Esophagus (tissue), 2 donors: ENCODE measurements around the gene ACKR3. TPM values are rescaled to one million over a fixed set of nuclear protein-coding genes. Genes with fewer than 3 reads are reported as not detected.
A peak's percentile ranks its signal among the peaks of the same experiment; 100 is the strongest.

Experiments
- H3K27ac ChIP-seq, 2 donors: one replicate each; pipeline ENCODE4 v1.5.1; 2013; ENCODE audit warnings: low read depth in 2 of 2, mild to moderate bottlenecking in 2 of 2, inconsistent platforms in 1 of 2, low read length in 1 of 2, moderate library complexity in 1 of 2
- H3K27me3 ChIP-seq, 2 donors: one replicate each; pipeline ENCODE4 v1.6.1; 2013; ENCODE audit warnings: low read length in 2 of 2, control low read depth in 1 of 2, mild to moderate bottlenecking in 1 of 2; ENCODE audit not compliant: insufficient read depth in 2 of 2, control insufficient read depth in 1 of 2
- H3K36me3 ChIP-seq, 2 donors: one replicate each; pipeline ENCODE4 v1.6.1; 2013; ENCODE audit warnings: low read length in 1 of 2; ENCODE audit not compliant: control insufficient read depth in 2 of 2, insufficient read depth in 2 of 2
- H3K4me1 ChIP-seq, 2 donors: one replicate each; pipeline ENCODE4 v1.6.1; 2013; ENCODE audit warnings: low read length in 1 of 2; ENCODE audit not compliant: control insufficient read depth in 2 of 2, insufficient read depth in 2 of 2
- H3K4me3 ChIP-seq, 2 donors: one replicate each; pipeline ENCODE4 v1.5.1; 2013; ENCODE audit warnings: low read length in 2 of 2, mild to moderate bottlenecking in 2 of 2, low read depth in 1 of 2, moderate library complexity in 1 of 2
- H3K9me3 ChIP-seq, 2 donors: one replicate each; pipeline ENCODE4 v1.6.1; 2013; ENCODE audit warnings: mild to moderate bottlenecking in 2 of 2, low read depth in 1 of 2, low read length in 1 of 2, moderate library complexity in 1 of 2; ENCODE audit not compliant: control insufficient read depth in 2 of 2, insufficient read depth in 1 of 2
- WGBS, 2 donors: extraction: QIAGEN DNeasy Blood & Tissue Kit; methylation state at CpG; one replicate each; pipeline ENCODE4 v1.1.7; 2013; 5-methylcytosine and 5-hydroxymethylcytosine counted together
- polyA plus RNA-seq, 2 donors: library from polyadenylated mRNA; stranded (reverse); fragments of 200-250 nt; gene quantifications; one replicate each; pipeline ENCODE4 v1.2.3, GENCODE V29; 2013
- donor health status: healthy with polysubstance abuse.
- donor health status: Bipolar disorder and iron deficiency.

Gene ACKR3
- polyA plus RNA-seq, 2 donors: 7.3 to 20.6 TPM

- H3K4me3 ChIP-seq: no peak overlapping the region
- H3K36me3 ChIP-seq: no peaks in the 10 kb centered on the region
- H3K27ac ChIP-seq: no peak overlapping the region
- H3K27me3 ChIP-seq: no peaks in the 10 kb centered on the region
- no peaks in the 10 kb centered on the region for H3K4me1 ChIP-seq
- WGBS, 2 donors: 92 to 96% methylated on average over 17 of the region's 17 CpGs
- H3K9me3 ChIP-seq: peaks cover 0 to 2% of the 10 kb centered on the region in 2 donors
Measured at GRCh38 chr2:236565879-236566402, 3.7 kb upstream of the ACKR3 start.

- H3K27ac ChIP-seq: no peak overlapping the region
- H3K9me3 ChIP-seq: peaks cover 0 to 2% of the 10 kb centered on the region in 2 donors
- no peaks in the 10 kb centered on the region for H3K4me1 ChIP-seq
- no peaks in the 10 kb centered on the region for H3K36me3 ChIP-seq
- H3K27me3 ChIP-seq: no peaks in the 10 kb centered on the region
- 85 to 91% methylated on average over 6 of the region's 6 CpGs for WGBS, 2 donors
- H3K4me3 ChIP-seq: no peak overlapping the region
Measured at GRCh38 chr2:236566596-236566995, 3.0 kb upstream of the ACKR3 start.

DNA sequence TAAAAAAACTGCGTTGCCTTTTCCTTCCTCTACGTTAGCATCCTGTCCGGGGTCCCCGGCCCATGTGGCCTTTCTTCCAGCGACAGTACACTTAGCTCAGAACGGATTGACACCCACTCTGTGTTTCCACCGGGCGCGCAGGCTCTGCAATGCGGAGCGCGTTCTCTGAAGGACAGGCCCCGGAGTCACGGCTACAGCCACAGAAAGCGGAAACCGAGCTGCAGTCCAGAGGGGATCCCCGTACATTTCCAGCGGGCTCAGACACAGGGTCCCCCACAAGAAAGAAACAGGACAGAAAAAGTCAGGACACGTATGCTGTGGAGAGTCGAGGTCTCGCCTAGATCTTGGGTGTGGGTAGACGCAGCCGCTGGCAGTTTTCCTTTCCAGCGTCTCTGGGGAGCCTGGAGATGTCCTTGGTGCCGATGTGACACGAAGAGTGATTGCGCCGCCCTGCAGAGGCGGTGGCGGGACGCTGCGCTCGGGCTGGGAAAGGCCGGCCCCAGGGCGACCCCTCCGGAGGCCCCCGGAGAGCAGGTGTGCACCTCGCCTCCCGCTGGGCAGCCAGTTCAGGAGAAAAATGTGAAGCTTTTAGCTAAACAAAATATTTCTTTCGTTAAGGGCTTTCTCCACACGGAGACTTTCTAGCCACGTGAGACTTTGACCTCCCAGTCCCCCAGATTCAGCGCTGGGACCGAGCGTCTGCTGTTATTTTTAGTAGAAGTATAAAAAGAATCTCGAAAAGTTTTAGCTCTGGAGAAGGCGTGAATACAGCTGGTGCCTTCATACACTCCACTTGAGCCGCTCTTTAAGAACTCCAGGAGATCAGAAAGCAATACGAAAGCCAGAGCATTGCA, 1.3 kb upstream of the ACKR3 start:
- H3K4me1 ChIP-seq: peaks cover 0 to 2% of the 10 kb centered on the region in 2 donors
- WGBS, 2 donors: 4 to 8% methylated on average over 49 of the region's 49 CpGs

DNA sequence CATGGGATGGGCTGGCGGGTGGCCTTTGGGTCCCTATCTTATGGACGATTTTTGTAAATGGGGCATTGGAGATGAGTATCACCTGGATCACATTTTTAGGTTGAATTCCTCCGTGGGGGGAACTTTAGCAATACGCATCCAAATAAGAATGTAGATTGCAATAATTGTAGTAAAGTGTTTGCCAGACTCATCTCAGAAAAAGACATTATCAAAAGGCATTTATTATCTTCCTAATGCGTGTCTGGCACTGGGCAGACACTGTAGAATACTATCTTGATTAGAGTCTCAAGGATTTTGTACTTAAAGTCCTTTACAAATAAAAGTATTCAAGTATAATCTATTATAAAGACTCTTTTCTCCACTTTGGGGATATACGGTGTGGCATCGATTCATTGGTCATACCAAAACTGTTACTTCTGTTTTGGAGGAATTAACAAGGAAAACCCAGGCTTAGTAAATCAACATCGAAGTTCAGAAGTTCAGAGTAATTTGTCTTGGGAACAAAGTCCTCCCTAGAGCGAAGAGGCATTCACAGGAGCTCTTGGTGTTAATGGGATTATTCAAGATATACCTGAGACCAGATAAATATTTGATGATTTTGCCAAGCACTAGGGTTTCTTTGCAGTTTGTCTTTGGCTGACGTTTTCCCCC, 578 bp upstream of the ACKR3 start:
- WGBS, 2 donors: 12 to 13% methylated on average over 10 of the region's 10 CpGs
- Histone ChIP-seq H3K4me1 (peaks cover 0 to 3% of the 10 kb centered on the region in 2 donors), H3K36me3 (no peaks in the 10 kb centered on the region), H3K27ac (peak overlapping the region; percentile 81 to 87), H3K9me3 (no peaks in the 10 kb centered on the region), H3K4me3 (peak overlapping the region in 1 of 2 donors; percentile 63), H3K27me3 (no peaks in the 10 kb centered on the region)

More for the DNA sequence above, 1.3 kb upstream of the ACKR3 start:
- Histone ChIP-seq H3K27me3 (no peaks in the 10 kb centered on the region), H3K36me3 (no peaks in the 10 kb centered on the region), H3K9me3 (peaks cover 0 to 2% of the 10 kb centered on the region in 2 donors), H3K27ac (peak overlapping the region; percentile 81 to 87), H3K4me3 (peak overlapping the region; percentile 38 to 63)

DNA sequence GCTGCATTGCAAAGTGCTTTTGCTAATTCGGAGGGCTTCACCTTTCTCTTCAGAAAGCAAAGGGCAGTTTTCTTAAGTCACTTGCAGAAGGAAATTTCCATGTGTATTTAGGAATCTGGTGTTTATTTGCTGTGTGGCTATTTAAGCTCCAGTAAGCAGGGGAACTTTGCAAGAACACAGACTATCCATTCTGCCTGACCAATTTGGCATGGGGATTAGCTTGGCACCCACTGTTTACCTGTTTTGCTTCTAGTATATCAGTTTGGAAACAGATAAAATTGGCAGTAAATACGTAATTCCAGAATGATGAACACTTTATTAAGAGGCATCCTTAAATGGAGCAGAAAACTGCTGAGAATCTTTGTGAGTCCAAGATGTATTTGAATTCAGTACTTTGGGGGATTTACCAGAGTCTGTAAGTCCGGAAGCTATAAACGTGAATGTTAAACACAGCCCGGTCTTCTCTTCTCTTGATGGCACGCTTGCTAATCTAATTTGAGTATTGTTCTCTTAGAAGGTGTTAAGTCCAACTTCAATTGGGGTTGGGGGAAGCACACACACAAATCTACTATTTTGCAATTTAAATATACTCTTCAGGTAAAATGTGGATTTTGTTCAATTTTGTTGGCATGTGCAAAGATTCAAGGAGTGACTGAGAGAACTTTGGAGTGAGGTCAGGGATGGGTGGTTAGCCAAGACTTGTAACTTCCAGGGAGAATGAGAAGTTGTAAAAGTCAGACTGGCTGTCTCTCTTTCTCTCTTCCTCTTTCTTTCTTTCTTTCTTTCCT, 650 bp downstream of the ACKR3 start:
- Histone ChIP-seq H3K36me3 (no peaks in the 10 kb centered on the region), H3K4me1 (peaks cover 0 to 4% of the 10 kb centered on the region in 2 donors), H3K4me3 (peak overlapping the region; percentile 41 to 63), H3K27ac (peak overlapping the region; percentile 68 to 78), H3K9me3 (no peaks in the 10 kb centered on the region), H3K27me3 (no peaks in the 10 kb centered on the region)
- WGBS, 2 donors: 25 to 29% methylated on average over 6 of the region's 6 CpGs

GRCh38 chr2:236571145-236571544, 1.5 kb downstream of the ACKR3 start:
- Histone ChIP-seq H3K9me3 (no peaks in the 10 kb centered on the region), H3K4me1 (peaks cover 0 to 4% of the 10 kb centered on the region in 2 donors), H3K27me3 (no peaks in the 10 kb centered on the region), H3K36me3 (no peaks in the 10 kb centered on the region), H3K27ac (peak overlapping the region in 1 of 2 donors; percentile 12), H3K4me3 (peak overlapping the region; percentile 6 to 63)
- WGBS, 2 donors: 47% methylated on average over 6 of the region's 6 CpGs

DNA sequence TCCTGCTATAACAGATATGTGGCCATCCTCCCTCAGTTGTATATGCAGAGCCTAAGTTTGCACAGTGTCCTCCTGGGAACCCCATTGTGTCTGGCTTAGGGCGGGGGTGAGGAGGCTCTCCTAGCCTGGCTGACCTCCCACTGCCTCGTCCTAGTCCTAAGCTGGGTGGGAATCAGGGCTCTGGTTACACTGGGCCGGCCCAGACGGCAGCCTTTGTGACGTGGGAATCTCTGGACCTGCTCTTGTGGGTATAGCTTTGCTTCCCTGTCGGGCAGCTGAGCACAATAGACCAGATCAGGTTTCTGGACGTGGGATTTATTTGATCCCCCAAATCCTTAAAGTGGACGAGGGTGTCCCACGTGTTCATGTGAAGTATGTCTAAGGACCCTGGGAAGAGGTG, 2.9 kb downstream of the ACKR3 start:
- peak overlapping the region in 1 of 2 donors; percentile 63 for H3K4me3 ChIP-seq
- H3K27ac ChIP-seq: no peak overlapping the region
- H3K36me3 ChIP-seq: no peaks in the 10 kb centered on the region
- no peaks in the 10 kb centered on the region for H3K9me3 ChIP-seq
- peaks cover 0 to 4% of the 10 kb centered on the region in 2 donors for H3K4me1 ChIP-seq
- H3K27me3 ChIP-seq: no peaks in the 10 kb centered on the region
- WGBS, 2 donors: 60 to 64% methylated on average over 9 of the region's 9 CpGs

DNA sequence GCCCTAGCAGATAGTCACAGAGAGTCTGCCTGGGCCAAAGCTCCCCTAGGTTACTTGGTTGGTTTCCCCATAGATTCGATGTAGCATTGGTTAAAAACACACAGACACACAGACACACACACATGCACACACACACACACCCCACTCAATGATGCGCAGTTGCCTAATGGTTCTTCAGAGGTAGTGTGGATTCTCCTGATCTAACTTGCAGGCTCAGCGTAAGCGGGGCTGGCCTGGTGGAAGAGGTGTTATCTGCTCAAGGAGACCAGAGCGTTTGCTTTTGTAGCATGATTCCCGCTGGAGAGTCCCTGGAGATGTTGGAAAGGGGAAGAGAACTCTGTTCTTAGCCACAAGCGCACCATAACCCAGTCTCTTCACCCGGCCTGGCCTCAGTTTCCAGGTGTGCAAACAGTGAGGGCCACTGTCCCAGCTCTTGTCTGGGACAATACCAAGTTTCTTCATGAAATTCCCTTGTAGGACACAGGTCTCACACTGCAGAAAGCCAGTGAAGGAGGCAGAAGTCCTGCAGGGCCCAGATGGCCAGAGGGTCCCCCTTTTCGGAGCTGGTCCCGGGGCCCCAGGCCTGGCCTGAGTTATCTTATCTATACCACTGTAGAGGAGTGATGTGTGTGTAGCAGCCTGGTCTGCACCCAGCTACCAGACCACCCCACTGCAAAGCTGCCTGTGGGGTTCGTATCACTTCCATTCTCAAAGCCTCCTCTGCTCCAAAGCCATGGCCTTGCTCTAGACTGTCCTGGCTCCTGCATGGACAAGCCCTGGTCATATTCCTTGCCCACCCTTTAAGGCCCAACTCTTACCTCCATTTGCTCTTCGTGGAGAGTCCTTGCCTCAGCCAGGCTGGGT, 3.7 kb downstream of the ACKR3 start:
- WGBS, 2 donors: 82 to 90% methylated on average over 12 of the region's 12 CpGs
- Histone ChIP-seq H3K27ac (no peak overlapping the region), H3K4me3 (no peak overlapping the region)

More for the DNA sequence above, 3.7 kb downstream of the ACKR3 start:
- Histone ChIP-seq H3K4me1 (peaks cover 1 to 4% of the 10 kb centered on the region in 2 donors), H3K9me3 (no peaks in the 10 kb centered on the region), H3K36me3 (no peaks in the 10 kb centered on the region), H3K27me3 (no peaks in the 10 kb centered on the region)
